Immature natural killer cell (primary cell): ENCODE results near the gene PCDHB13. TPM values are rescaled to one million over a fixed set of nuclear protein-coding genes. Genes with fewer than 3 reads are reported as not detected.
A peak's percentile ranks its signal among the peaks of the same experiment; 100 is the strongest.
"Not testable (repeated sequence)": the region's sequence is repeated elsewhere in the genome, so short reads cannot be mapped to it uniquely, and the experiment has no call there.

Source experiments
- DNase-seq, 3 donors: peaks; one replicate each; pipeline ENCODE4 v3.0.0; 2022; ENCODE audit warnings: mixed read lengths in 1 of 3
- H3K27ac Mint-ChIP-seq, 6 donors: one replicate each; pipeline ENCODE4 v1.8.0; 2020; ENCODE audit warnings: mixed read lengths in 6 of 6, mild to moderate bottlenecking in 5 of 6, inconsistent platforms in 4 of 6, moderate library complexity in 3 of 6
- H3K27me3 Mint-ChIP-seq, 3 donors: one replicate each; pipeline ENCODE4 v1.8.0; 2020 to 2021; ENCODE audit warnings: low read depth in 3 of 3, mild to moderate bottlenecking in 3 of 3, mixed read lengths in 3 of 3, moderate library complexity in 3 of 3, inconsistent platforms in 1 of 3
- H3K36me3 Mint-ChIP-seq, 3 donors: one replicate each; pipeline ENCODE4 v1.8.0; 2020; ENCODE audit warnings: mixed read lengths in 3 of 3, inconsistent platforms in 2 of 3, mild to moderate bottlenecking in 2 of 3
- H3K4me1 Mint-ChIP-seq, 2 donors: one replicate each; pipeline ENCODE4 v1.8.0; 2020; ENCODE audit warnings: inconsistent platforms in 2 of 2, mild to moderate bottlenecking in 2 of 2, mixed read lengths in 2 of 2, moderate library complexity in 1 of 2
- H3K4me3 Mint-ChIP-seq, 5 donors: one replicate each; pipeline ENCODE4 v1.8.0; 2020; ENCODE audit warnings: mild to moderate bottlenecking in 5 of 5, mixed read lengths in 5 of 5, inconsistent platforms in 3 of 5, moderate library complexity in 3 of 5
- H3K9me3 Mint-ChIP-seq, 6 donors: one replicate each; pipeline ENCODE4 v1.8.0; 2020; ENCODE audit warnings: mild to moderate bottlenecking in 6 of 6, mixed read lengths in 6 of 6, inconsistent platforms in 4 of 6, moderate library complexity in 3 of 6
- polyA plus RNA-seq, 3 donors: library from polyadenylated mRNA; unstranded; fragments of 300-500 nt; fragmentation: Illumina TruSeq; gene quantifications; one replicate each; pipeline ENCODE4 v1.2.3, GENCODE V29; 2021

PCDHB13 gene
- polyA plus RNA-seq, 3 donors from 2014 or later, result not detected

GRCh38 chr5:141188682-141189081, 25.0 kb upstream of the PCDHB13 start:
- Mint-ChIP-seq H3K9me3 (peaks cover 11 to 66% (median 32%) of the 10 kb centered on the region in 6 donors), H3K36me3 (peaks cover 3 to 13% (median 4%) of the 10 kb centered on the region in 3 donors), H3K27me3 (peaks cover 6 to 33% (median 18%) of the 10 kb centered on the region in 3 donors), H3K4me3 (peak overlapping the region in 1 of 5 donors; percentile 2)
- not testable (repeated sequence) for H3K27ac Mint-ChIP-seq, H3K4me1 Mint-ChIP-seq, DNase-seq

- not testable (repeated sequence) for H3K27ac Mint-ChIP-seq, DNase-seq, H3K4me1 Mint-ChIP-seq, H3K4me3 Mint-ChIP-seq
- Mint-ChIP-seq H3K27me3 (peaks cover 6 to 33% (median 18%) of the 10 kb centered on the region in 3 donors), H3K9me3 (peaks cover 10 to 65% (median 32%) of the 10 kb centered on the region in 6 donors), H3K36me3 (peaks cover 3 to 13% (median 4%) of the 10 kb centered on the region in 3 donors)
These were observed 24.6 kb upstream of the PCDHB13 start for GRCh38 chr5:141189131-141189530.

- H3K9me3 Mint-ChIP-seq, result peaks cover 6 to 71% (median 37%) of the 10 kb centered on the region in 6 donors
- peaks cover under 1 to 3% of the 10 kb centered on the region in 2 donors for H3K4me1 Mint-ChIP-seq
- no peak within 1 kb of the TSS for H3K27ac Mint-ChIP-seq
- H3K4me3 Mint-ChIP-seq, result peak within 1 kb of the TSS in 1 of 5 donors; percentile 33
- H3K27me3 Mint-ChIP-seq, result peaks cover 4 to 31% (median 16%) of the 10 kb centered on the region in 3 donors
- H3K36me3 Mint-ChIP-seq, result peaks cover 0 to 10% (median 3%) of the 10 kb centered on the region in 3 donors
- DNase-seq, result peak in 1 of 3 donors; percentile 3
These were observed 21.5 kb upstream of the PCDHB13 start, which contains the start of gene PCDHB10 for GRCh38 chr5:141192110-141192725. PCDHB10 (plus strand) TSS chr5:141192353; CDS start chr5:141192553, 200 bp downstream.

GRCh38 chr5:141194332-141194731, 19.4 kb upstream of the PCDHB13 start:
- not testable (repeated sequence) for DNase-seq, H3K36me3 Mint-ChIP-seq, H3K4me1 Mint-ChIP-seq, H3K4me3 Mint-ChIP-seq, H3K27ac Mint-ChIP-seq
- H3K27me3 Mint-ChIP-seq, result peaks cover 4 to 25% (median 12%) of the 10 kb centered on the region in 3 donors
- H3K9me3 Mint-ChIP-seq, result peaks cover 13 to 75% (median 38%) of the 10 kb centered on the region in 6 donors

- no peak overlapping the region for H3K4me3 Mint-ChIP-seq
- peaks cover 0 to 1% of the 10 kb centered on the region in 2 donors for H3K4me1 Mint-ChIP-seq
- DNase-seq, result no peak
- peaks cover 0 to 14% (median 9%) of the 10 kb centered on the region in 3 donors for H3K36me3 Mint-ChIP-seq
- peaks cover 4 to 21% (median 8%) of the 10 kb centered on the region in 3 donors for H3K27me3 Mint-ChIP-seq
- peaks cover 22 to 76% (median 41%) of the 10 kb centered on the region in 6 donors for H3K9me3 Mint-ChIP-seq
- no peak overlapping the region for H3K27ac Mint-ChIP-seq
These were observed 17.4 kb upstream of the PCDHB13 start for GRCh38 chr5:141196363-141196762.

- Mint-ChIP-seq H3K4me1 (no peaks in the 10 kb centered on the region), H3K9me3 (peaks cover 15 to 66% (median 30%) of the 10 kb centered on the region in 6 donors), H3K27me3 (peaks cover 2 to 21% (median 5%) of the 10 kb centered on the region in 3 donors), H3K36me3 (peaks cover 0 to 8% (median 6%) of the 10 kb centered on the region in 3 donors), H3K27ac (no peak within 1 kb of the TSS), H3K4me3 (no peak within 1 kb of the TSS)
- DNase-seq, result no peak
These were observed 14.1 kb upstream of the PCDHB13 start, which contains the start of gene PCDHB11 for GRCh38 chr5:141199359-141200235. PCDHB11 (plus strand) TSS chr5:141199627; CDS start chr5:141199775, 148 bp downstream.

- H3K4me1 Mint-ChIP-seq, H3K36me3 Mint-ChIP-seq, H3K27ac Mint-ChIP-seq, DNase-seq, H3K4me3 Mint-ChIP-seq: not testable (repeated sequence)
- Mint-ChIP-seq H3K9me3 (peaks cover 13 to 68% (median 27%) of the 10 kb centered on the region in 6 donors), H3K27me3 (peaks cover 0 to 23% (median 8%) of the 10 kb centered on the region in 3 donors)
These were observed 12.6 kb upstream of the PCDHB13 start for GRCh38 chr5:141201126-141201525.

GRCh38 chr5:141201646-141202045, 12.1 kb upstream of the PCDHB13 start:
- H3K27ac Mint-ChIP-seq, H3K4me1 Mint-ChIP-seq, H3K36me3 Mint-ChIP-seq, DNase-seq, H3K4me3 Mint-ChIP-seq: not testable (repeated sequence)
- H3K27me3 Mint-ChIP-seq, result peaks cover 0 to 26% (median 8%) of the 10 kb centered on the region in 3 donors
- H3K9me3 Mint-ChIP-seq, result peaks cover 9 to 63% (median 23%) of the 10 kb centered on the region in 6 donors

GRCh38 chr5:141208478-141208877, 5.2 kb upstream of the PCDHB13 start, which contains the start of gene PCDHB12:
PCDHB12 (plus strand) TSS chr5:141208719; CDS start chr5:141208908, 189 bp downstream.
- DNase-seq, result no peak
- H3K9me3 Mint-ChIP-seq, result peaks cover 6 to 35% (median 9%) of the 10 kb centered on the region in 6 donors
- no peaks in the 10 kb centered on the region for H3K36me3 Mint-ChIP-seq
- H3K27ac Mint-ChIP-seq, result no peak within 1 kb of the TSS
- peaks cover 5 to 28% (median 12%) of the 10 kb centered on the region in 3 donors for H3K27me3 Mint-ChIP-seq
- no peaks in the 10 kb centered on the region for H3K4me1 Mint-ChIP-seq
- no peak within 1 kb of the TSS for H3K4me3 Mint-ChIP-seq

GRCh38 chr5:141210281-141210680, 3.4 kb upstream of the PCDHB13 start:
- not testable (repeated sequence) for H3K4me1 Mint-ChIP-seq, H3K36me3 Mint-ChIP-seq, H3K27ac Mint-ChIP-seq, H3K4me3 Mint-ChIP-seq, DNase-seq
- Mint-ChIP-seq H3K27me3 (peaks cover 5 to 25% (median 14%) of the 10 kb centered on the region in 3 donors), H3K9me3 (peaks cover 5 to 43% (median 11%) of the 10 kb centered on the region in 6 donors)

GRCh38 chr5:141210849-141211248, 2.9 kb upstream of the PCDHB13 start:
- not testable (repeated sequence) for H3K36me3 Mint-ChIP-seq, DNase-seq, H3K4me1 Mint-ChIP-seq, H3K4me3 Mint-ChIP-seq, H3K27ac Mint-ChIP-seq
- Mint-ChIP-seq H3K9me3 (peaks cover 5 to 39% (median 11%) of the 10 kb centered on the region in 6 donors), H3K27me3 (peaks cover 5 to 25% (median 12%) of the 10 kb centered on the region in 3 donors)

GRCh38 chr5:141214583-141214982, 864 bp downstream of the PCDHB13 start:
- not testable (repeated sequence) for H3K4me1 Mint-ChIP-seq
- H3K9me3 Mint-ChIP-seq, result peaks cover 7 to 52% (median 18%) of the 10 kb centered on the region in 6 donors

GRCh38 chr5:141215504-141215903, 1.8 kb downstream of the PCDHB13 start:
- H3K4me1 Mint-ChIP-seq, H3K36me3 Mint-ChIP-seq, DNase-seq, H3K27ac Mint-ChIP-seq, H3K4me3 Mint-ChIP-seq: not testable (repeated sequence)
- Mint-ChIP-seq H3K27me3 (peaks cover 5 to 15% (median 8%) of the 10 kb centered on the region in 3 donors), H3K9me3 (peaks cover 7 to 50% (median 16%) of the 10 kb centered on the region in 6 donors)

More at GRCh38 chr5:141214583-141214982, 864 bp downstream of the PCDHB13 start:
- not testable (repeated sequence) for DNase-seq, H3K27ac Mint-ChIP-seq, H3K36me3 Mint-ChIP-seq
- Mint-ChIP-seq H3K27me3 (peaks cover 5 to 20% (median 10%) of the 10 kb centered on the region in 3 donors), H3K4me3 (peak overlapping the region in 1 of 5 donors; percentile 20)
